ENCODE measurements around the gene CBX4.

Gene CBX4

DNA sequence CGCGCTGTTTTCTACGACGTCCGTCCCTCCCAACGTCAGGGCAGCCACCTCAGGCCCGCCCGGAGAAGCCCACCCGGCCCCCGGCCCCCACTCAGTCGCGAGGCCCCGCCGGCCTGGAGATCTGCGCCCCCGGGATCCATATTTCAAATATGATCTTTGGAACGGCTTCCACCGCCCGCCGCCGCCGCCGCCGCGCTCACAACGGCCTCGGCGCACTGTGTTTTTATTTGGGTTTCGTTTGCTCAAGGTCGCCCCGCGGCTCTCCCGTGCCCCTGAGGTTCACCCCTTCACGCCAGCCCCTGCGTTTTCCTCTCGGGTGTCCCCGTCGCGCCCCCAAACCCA lies 4.2 kb upstream of the CBX4 start:
- no peaks in the 10 kb centered on the region for H3K36me3 ChIP-seq (ENCODE audit: control insufficient read depth in 2 of 2, insufficient read depth in 1 of 2, low read length in 2 of 2)
- TF ChIP-seq ZNF639 (tag by site-specific recombination; IDR thresholded peaks at IDR 0.05) (no peak), ZNF341 (tag by site-specific recombination; IDR thresholded peaks at IDR 0.05; ENCODE audit: low read depth) (no peak), ZIC2 (tag by site-specific recombination; IDR thresholded peaks at IDR 0.05) (no peak), ZNF747 (tag by site-specific recombination; IDR thresholded peaks at IDR 0.05) (no peak), GLIS2 (tag by site-specific recombination; IDR thresholded peaks at IDR 0.05) (no peak), ZNF223 (tag by site-specific recombination; IDR thresholded peaks at IDR 0.05) (no peak), ZFP41 (tag by site-specific recombination; IDR thresholded peaks at IDR 0.05; ENCODE audit: borderline replicate concordance) (no peak), ZNF19 (tag by site-specific recombination; IDR thresholded peaks at IDR 0.05; ENCODE audit: low read depth) (no peak), ZNF335 (tag by site-specific recombination; conservative IDR thresholded peaks at IDR 0.05) (no peak), ZNF558 (tag by site-specific recombination; IDR thresholded peaks at IDR 0.05) (no peak), ZNF221 (tag by site-specific recombination; IDR thresholded peaks at IDR 0.05; ENCODE audit: borderline replicate concordance) (no peak), ZNF548 (tag by site-specific recombination; IDR thresholded peaks at IDR 0.05) (no peak), KLF8 (tag by site-specific recombination; IDR thresholded peaks at IDR 0.05) (no peak), ZNF555 (tag by site-specific recombination; conservative IDR thresholded peaks at IDR 0.05) (no peak), ZNF785 (tag by site-specific recombination; IDR thresholded peaks at IDR 0.05) (no peak), ZNF629 (tag by site-specific recombination; IDR thresholded peaks at IDR 0.05) (no peak), ZNF121 (tag by site-specific recombination; IDR thresholded peaks at IDR 0.05) (no peak)
- TF ChIP-seq, protein P1, sequence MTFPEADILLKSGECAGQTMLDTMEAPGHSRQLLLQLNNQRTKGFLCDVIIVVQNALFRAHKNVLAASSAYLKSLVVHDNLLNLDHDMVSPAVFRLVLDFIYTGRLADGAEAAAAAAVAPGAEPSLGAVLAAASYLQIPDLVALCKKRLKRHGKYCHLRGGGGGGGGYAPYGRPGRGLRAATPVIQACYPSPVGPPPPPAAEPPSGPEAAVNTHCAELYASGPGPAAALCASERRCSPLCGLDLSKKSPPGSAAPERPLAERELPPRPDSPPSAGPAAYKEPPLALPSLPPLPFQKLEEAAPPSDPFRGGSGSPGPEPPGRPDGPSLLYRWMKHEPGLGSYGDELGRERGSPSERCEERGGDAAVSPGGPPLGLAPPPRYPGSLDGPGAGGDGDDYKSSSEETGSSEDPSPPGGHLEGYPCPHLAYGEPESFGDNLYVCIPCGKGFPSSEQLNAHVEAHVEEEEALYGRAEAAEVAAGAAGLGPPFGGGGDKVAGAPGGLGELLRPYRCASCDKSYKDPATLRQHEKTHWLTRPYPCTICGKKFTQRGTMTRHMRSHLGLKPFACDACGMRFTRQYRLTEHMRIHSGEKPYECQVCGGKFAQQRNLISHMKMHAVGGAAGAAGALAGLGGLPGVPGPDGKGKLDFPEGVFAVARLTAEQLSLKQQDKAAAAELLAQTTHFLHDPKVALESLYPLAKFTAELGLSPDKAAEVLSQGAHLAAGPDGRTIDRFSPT (tag by site-specific recombination; IDR thresholded peaks at IDR 0.05): no peak
- TF ChIP-seq, protein P2, sequence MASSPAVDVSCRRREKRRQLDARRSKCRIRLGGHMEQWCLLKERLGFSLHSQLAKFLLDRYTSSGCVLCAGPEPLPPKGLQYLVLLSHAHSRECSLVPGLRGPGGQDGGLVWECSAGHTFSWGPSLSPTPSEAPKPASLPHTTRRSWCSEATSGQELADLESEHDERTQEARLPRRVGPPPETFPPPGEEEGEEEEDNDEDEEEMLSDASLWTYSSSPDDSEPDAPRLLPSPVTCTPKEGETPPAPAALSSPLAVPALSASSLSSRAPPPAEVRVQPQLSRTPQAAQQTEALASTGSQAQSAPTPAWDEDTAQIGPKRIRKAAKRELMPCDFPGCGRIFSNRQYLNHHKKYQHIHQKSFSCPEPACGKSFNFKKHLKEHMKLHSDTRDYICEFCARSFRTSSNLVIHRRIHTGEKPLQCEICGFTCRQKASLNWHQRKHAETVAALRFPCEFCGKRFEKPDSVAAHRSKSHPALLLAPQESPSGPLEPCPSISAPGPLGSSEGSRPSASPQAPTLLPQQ (tag by site-specific recombination; IDR thresholded peaks at IDR 0.05): no peak
- TF ChIP-seq, protein P3, sequence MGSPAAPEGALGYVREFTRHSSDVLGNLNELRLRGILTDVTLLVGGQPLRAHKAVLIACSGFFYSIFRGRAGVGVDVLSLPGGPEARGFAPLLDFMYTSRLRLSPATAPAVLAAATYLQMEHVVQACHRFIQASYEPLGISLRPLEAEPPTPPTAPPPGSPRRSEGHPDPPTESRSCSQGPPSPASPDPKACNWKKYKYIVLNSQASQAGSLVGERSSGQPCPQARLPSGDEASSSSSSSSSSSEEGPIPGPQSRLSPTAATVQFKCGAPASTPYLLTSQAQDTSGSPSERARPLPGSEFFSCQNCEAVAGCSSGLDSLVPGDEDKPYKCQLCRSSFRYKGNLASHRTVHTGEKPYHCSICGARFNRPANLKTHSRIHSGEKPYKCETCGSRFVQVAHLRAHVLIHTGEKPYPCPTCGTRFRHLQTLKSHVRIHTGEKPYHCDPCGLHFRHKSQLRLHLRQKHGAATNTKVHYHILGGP (tag by site-specific recombination; IDR thresholded peaks at IDR 0.05): no peak
- no peak overlapping the region; the same call in 1 of the 2 replicates for H3K27ac ChIP-seq (ENCODE audit: extremely low read depth, low read depth, low read length)
- ChIA-PET CTCF (interaction anchor here (0.6 to 4.1 kb wide), 7 partner anchors 8 to 688 kb away, joined by 3 to 34 read pairs (median 4); partner anchors contain the start of gene CBX8), POLR2A (interaction anchor here (1.8 kb wide), 1 partner anchor 33 kb away, joined by 3 read pairs; no protein-coding TSS in a partner anchor)
- peak overlapping the region; percentile 37; the same call in 1 of the 2 replicates for H3K4me3 ChIP-seq (ENCODE audit: low read depth, low read length)
- H3K4me1 ChIP-seq (ENCODE audit: control insufficient read depth, insufficient read depth, low read length): peaks cover 16% of the 10 kb centered on the region; the same call in 1 of the 2 replicates
- H3K9me3 ChIP-seq (ENCODE audit: control insufficient read depth, insufficient read depth, low read depth, low read length): no peaks in the 10 kb centered on the region
